GM12878 (cell line): ENCODE results near the gene PARP15.

ENCODE experiments used
- FOXM1 ChIP-seq: IDR thresholded peaks from 2 replicates; pipeline ENCODE4 v1.6.1; 2012; ENCODE audit warnings: low read depth, mild to moderate bottlenecking, inconsistent platforms, low read length, moderate library complexity
- HDAC2 ChIP-seq: fragments of 200-600 bp; sonication (generic); IDR thresholded peaks from 2 replicates; pipeline ENCODE4 v1.6.1; 2017
- PAX5 ChIP-seq: IDR thresholded peaks from 2 replicates; pipeline ENCODE4 v1.6.1; 2011; ENCODE audit warnings: low read depth, low read length, borderline replicate concordance
- TF ChIP-seq, protein P1 (sequence below): IDR thresholded peaks from 2 replicates; pipeline ENCODE4 v1.6.1; 2012; ENCODE audit warnings: low read depth, low read length, improper control_type of control experiment

DNA sequence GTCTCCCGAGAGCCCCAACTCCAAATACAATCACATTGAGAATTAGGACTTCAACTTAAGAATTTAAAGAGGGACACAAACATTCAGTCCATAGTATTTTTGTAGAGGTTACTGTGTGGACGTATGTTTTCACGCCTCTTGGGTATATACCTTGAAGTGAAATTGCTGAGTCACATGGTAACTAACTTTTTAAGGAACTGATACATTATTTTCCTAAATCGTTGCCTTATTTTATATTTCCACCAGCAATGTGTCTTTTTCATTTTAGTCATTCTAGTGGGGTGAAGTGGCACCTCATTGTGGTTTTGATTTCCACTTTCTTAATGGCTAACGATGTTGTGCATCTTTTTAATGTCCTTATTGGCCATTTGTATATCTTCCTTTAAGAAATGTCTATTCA is 11.8 kb downstream of the PARP15 start:
- TF ChIP-seq HDAC2 (no peak), PAX5 (no peak), FOXM1 (peak; percentile 85; the same call in 1 of the 2 replicates)
- TF ChIP-seq, protein P1, sequence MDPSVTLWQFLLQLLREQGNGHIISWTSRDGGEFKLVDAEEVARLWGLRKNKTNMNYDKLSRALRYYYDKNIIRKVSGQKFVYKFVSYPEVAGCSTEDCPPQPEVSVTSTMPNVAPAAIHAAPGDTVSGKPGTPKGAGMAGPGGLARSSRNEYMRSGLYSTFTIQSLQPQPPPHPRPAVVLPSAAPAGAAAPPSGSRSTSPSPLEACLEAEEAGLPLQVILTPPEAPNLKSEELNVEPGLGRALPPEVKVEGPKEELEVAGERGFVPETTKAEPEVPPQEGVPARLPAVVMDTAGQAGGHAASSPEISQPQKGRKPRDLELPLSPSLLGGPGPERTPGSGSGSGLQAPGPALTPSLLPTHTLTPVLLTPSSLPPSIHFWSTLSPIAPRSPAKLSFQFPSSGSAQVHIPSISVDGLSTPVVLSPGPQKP: no peak
